HEK293 (cell line): ENCODE results near the gene SCTR.

ENCODE experiments used
- BCL11A ChIP-seq: fragments of 450-650 bp; formaldehyde crosslinking; IDR thresholded peaks from 2 replicates; pipeline ENCODE4 v1.5.1; 2016; ENCODE audit warnings: low read depth, missing biosample characterization, missing genetic modification characterization
- SCRT2 ChIP-seq: fragments of 450-650 bp; formaldehyde crosslinking; IDR thresholded peaks from 2 replicates; pipeline ENCODE4 v1.5.1; 2016; ENCODE audit warnings: missing biosample characterization, missing genetic modification characterization
- ZNF214 ChIP-seq: fragments of 450-650 bp; formaldehyde crosslinking; IDR thresholded peaks from 2 replicates; pipeline ENCODE4 v1.5.1; 2017; ENCODE audit warnings: missing biosample characterization, mild to moderate bottlenecking, missing genetic modification characterization, borderline replicate concordance

- TF ChIP-seq BCL11A (tag by site-specific recombination) (no peak), ZNF214 (tag by site-specific recombination) (no peak), SCRT2 (tag by site-specific recombination) (no peak)
Observed at GRCh38 chr2:119476301-119477112, 47.8 kb downstream of the SCTR start.
